ENCODE data around the gene BTF3L4.
"Not testable (repeated sequence)": the region's sequence is repeated elsewhere in the genome, so short reads cannot be mapped to it uniquely, and the experiment has no call there.

Gene BTF3L4

DNA sequence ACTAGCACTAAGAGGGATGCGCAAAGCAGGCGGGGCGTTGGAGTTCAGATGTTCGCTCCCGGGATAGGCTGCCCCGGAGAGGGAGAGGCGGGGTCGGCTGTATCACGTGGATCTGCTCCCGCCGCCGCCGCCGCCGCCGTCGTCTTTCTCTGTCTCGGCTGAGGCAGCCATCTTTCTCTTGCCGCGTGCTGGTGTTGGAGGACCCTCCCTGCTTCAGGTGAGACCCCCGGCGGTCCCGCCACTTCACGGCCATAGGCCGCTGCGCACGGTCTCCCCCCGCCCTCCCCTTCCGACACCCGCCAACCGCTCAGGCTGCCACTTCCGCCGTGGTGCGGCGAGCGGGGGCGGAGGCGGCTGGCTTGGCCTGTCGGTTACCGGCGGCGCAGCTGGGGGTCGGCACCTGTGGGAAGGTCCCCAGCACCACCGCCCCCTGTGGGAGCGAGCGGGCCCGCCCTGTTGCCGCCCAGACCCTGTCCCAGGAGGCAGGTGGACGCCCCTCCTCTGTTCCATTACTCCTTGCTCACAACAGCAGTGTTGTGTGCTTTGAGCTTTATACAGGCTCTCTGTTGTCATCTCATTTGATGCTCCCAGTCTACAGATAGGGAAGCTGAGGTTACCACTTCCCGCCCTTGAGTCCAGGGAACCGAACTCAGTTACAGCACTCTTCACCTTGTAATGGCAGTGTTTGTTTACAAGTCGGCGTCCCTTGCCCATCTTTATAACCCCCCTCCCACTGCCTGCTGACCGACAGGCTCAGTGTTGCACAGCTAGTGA is at the start of gene BTF3L4:
Gene BTF3L4 (plus strand): TSS at position 133 of the 774 bp plus-strand sequence. CDS start 3,553 bp downstream, outside the sequence.
- FAIRE-seq (peak; percentile 66), DNase-seq (ENCODE audit: insufficient read length, low spot score) (peak; percentile 80)
- peak; percentile 38; the same call in 1 of the 2 replicates for TF ChIP-seq POLR2A (IDR thresholded peaks at IDR 0.05; ENCODE audit: low read depth, low read length)

DNA sequence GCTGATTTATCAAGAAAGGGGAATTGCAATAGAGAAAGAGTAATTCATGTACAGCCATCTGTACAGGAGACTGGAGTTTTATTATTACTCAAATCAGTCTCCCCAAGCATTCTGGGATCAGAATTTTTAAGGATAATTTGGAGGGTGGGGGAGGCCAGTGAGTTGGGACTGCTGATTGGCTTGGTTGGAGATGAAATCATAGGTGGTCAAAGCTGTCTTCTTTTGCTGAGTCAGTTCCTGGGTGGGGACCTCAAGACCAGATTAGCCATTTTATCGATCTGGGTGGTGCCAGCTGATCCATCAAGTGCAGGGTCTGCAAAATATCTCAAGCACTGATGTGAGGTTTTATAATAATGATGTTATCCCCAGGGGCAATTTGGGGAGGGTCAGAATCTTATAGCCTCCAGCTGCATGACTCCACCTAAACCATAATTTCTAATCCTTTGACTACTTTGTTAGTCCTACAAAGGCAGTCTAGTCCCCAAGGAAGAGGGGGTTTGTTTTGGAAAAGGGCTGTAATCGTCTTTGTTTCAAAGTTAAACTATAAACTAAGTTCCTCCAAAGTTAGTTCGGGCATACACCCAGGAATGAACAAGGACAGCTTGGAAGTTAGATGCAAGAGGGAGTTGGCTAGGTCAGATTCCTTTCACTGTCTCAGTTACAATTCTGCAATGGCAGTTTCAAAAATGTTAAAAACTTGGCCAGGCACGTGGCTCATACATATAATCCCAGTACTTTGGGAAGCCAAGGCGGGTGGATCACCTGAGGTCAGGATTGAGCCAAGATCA is 48.7 kb upstream of the BTF3L4 start:
- no peak for TF ChIP-seq POLR2A (IDR thresholded peaks at IDR 0.05; ENCODE audit: low read depth, low read length)
- DNase-seq (ENCODE audit: insufficient read length, low spot score): no peak
- no peak for FAIRE-seq

DNA sequence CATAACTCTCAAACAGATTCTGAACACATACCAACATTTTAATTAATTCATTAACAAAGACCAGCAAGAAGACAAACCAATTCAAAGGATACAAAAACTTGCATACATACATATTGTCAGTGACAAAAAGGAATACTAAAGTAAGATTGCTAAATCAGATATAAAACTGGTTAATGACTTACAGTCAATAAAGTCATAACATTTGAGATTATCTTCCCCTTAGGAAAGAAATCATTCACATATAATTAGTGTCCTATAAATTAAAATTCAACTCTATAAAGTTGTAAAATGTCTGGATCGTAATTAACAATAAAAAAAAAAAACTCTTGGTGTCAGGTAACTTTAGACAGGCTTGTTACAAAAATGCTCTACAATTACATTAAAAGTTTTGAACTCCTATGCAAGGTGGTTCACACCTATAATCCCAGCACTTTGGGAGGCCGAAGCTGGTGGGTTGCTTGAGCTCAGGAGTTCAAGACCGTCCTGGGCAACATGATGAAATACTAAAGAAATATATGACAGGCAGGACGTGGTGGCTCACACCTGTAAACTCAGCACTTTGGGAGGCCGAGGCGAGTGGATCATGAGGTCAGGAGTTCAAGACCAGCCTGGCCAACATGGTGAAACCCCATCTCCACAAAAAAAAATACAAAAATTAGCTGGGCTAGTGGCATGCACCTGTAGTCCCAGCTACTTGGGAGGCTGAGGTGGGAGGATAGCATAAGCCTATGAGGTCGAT is 47.9 kb upstream of the BTF3L4 start:
- FAIRE-seq (no peak), DNase-seq (ENCODE audit: insufficient read length, low spot score) (no peak)
- TF ChIP-seq POLR2A (IDR thresholded peaks at IDR 0.05; ENCODE audit: low read depth, low read length): no peak

DNA sequence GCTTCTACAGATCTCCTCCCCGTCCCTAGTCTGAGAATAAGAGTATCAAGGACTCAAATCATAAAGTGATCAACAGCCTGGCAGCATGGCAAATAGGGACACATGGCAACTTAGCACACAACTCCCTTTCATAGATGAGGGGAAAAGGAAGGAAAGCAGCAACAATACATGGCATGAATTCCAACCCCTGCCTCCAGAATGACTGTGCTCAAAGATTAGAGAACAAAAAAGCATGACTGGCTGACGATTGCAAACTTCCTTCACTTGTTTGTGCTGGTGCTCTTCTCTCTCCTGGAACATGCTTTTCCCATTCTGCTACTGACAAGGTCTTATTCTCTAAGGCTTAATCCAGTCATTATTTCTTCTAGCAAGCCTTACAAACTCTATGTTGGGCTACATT is 34.0 kb upstream of the BTF3L4 start:
- FAIRE-seq (no peak), DNase-seq (ENCODE audit: insufficient read length, low spot score) (no peak)
- no peak for TF ChIP-seq POLR2A (IDR thresholded peaks at IDR 0.05; ENCODE audit: low read depth, low read length)

DNA sequence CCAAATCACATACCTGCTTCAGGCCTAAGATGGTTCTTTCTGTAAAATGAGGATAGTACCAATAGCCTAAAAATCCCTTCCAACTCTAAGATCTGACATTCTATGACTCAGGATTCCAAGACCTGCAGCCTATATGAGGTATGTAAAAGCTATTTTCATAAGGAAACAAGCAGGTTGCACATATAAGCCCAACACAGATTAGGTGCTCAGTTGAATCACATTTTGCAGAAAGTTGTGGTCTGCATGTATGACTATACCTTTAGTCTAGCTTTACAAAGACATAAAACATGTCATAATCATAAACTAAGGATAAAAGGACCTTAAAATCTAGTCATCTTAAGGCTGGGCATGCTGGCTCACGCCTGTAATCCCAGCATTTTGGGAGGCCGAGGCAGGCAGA is 29.8 kb upstream of the BTF3L4 start:
- TF ChIP-seq POLR2A (IDR thresholded peaks at IDR 0.05; ENCODE audit: low read depth, low read length): no peak
- FAIRE-seq: no peak

DNA sequence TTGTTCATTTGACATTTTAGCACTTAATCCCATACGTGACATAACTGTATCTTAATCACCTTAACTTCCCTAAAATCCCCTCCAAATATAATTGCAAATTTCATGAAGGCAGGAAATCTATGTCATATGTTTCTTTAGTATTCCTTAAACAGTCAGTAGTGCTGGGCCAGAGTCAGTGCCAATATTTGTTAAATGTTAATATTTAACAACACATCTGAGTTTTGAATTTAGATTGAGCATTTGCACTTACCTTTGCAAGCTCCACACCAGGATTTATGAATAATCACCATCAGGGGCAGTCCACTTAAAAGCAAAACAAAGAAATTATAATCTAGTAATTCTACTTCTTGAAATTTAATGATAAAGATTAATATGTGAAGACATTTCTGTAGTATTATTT is 27.8 kb upstream of the BTF3L4 start:
- FAIRE-seq (no peak), DNase-seq (ENCODE audit: insufficient read length, low spot score) (no peak)
- TF ChIP-seq POLR2A (IDR thresholded peaks at IDR 0.05; ENCODE audit: low read depth, low read length): no peak

More for the DNA sequence above, 29.8 kb upstream of the BTF3L4 start:
- no peak for DNase-seq (ENCODE audit: insufficient read length, low spot score)

DNA sequence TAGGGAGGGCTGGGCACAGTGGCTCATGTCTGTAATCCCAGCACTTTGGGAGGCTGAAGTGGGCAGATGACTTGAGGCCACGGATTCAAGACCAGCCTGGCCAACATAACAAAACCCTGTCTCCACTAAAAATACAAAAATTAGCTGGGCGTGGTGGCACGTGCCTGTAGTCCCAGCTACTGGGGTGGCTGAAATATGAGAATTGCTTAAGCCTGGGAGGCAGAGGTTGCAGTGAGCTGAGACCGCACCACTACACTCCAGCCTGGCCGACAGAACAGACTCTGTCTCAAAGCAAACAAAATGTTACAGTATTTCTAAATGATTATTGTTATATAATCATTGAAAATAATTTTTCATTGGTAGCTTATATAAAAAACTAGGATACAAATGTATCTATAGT is 27.3 kb upstream of the BTF3L4 start:
- not testable (repeated sequence) for DNase-seq (ENCODE audit: insufficient read length, low spot score); FAIRE-seq

DNA sequence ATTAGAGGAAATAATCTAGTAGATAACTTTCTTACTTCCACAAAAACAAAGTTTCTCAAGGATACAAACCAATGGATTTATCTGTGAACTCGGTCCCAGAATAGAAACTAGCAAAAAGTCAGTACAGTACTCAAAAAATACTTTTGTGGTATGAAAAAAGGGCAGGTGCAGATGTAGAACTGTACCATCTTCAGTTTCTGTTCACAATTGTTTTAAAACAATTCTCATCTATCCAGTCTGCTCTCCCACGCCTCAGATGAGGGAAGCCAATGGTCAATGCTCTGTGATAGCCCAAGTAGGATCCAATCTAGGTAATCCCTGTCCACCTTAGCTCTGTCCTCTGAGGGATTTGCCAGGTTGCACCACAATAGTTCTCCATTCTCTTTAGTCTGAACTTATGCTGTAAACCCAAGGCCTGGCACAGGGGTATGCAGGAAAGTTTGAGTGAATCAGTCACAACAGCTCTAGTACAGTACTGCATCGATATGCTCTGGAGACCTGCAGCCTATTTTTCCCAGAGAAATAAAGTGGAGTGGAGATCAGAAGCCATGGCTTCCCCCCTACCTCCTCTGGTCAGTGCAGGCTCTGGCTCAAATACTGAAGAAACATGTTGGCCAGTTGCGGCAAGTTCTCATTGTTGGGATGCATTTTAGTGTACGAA is 23.8 kb upstream of the BTF3L4 start:
- FAIRE-seq (peak; percentile 11), DNase-seq (ENCODE audit: insufficient read length, low spot score) (no peak)
- TF ChIP-seq POLR2A (IDR thresholded peaks at IDR 0.05; ENCODE audit: low read depth, low read length): no peak

DNA sequence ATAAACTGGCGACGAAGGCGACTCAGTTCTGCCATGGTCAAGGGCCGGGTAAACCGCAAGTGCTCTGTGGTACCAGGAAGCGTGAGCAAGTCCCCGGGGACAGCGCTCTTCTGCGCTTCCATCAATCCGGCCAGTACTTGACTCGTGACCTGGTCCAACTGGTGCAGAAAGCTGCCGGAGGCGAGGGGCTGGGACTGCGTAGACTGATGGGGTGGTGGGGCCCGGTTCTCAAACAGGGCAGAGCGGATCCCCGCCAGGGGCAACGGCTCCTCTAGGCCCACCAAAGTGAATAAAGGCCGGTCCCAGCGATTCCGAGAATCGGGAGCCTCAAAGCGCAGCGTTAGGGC is 23.3 kb upstream of the BTF3L4 start:
- DNase-seq (ENCODE audit: insufficient read length, low spot score) (peak; percentile 23), FAIRE-seq (no peak)
- TF ChIP-seq POLR2A (IDR thresholded peaks at IDR 0.05; ENCODE audit: low read depth, low read length): 0 out of 2 replicates have a peak, but pooled peaks have one; percentile 13

DNA sequence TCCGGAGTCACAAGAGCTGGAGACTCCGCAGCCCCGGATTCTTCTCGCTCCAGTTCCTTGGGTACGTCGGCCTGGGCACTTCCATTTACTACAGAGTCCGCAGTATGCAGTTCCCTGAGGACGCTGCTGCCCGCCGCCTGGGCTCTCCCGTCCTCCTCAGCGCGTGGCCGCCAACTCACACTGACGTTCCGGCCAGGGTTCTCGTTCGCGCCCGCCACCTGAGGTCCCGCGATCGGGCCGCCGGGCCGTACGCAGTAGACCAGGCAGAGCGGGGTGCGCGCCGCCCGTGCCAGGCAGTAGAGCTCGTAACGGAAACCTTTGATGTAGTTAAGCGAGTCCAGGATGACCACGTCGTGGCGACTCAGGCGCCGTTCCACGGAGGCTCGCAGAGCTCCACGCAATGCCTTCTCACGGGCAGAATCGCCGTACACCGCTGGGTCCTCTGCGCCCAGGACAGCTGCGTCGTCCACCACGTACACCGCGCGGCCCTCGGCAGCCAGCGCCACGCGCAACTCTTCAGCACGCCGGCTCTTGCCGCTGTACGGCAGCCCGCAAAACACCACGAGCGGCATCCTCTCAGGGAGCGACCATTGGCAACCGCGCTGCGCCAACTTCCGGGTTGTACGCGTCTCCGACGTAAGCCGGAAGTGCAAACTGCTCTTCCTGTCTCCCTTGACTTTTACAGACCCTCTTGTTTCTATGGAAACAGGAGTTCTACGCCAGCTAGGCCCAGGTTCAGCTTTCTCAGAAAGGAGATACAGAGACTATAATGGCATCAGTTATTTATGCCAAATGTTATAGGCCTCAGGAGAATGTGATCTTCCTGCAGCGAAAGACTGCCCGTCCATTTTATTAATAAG is 22.7 kb upstream of the BTF3L4 start, which contains the start of gene KTI12:
Gene KTI12 (minus strand): TSS at position 621 of the 860 bp plus-strand sequence. CDS start 49 bp downstream, at position 572.
- TF ChIP-seq POLR2A (IDR thresholded peaks at IDR 0.05; ENCODE audit: low read depth, low read length): peak; percentile 76
- FAIRE-seq: peak; percentile 86
- DNase-seq (ENCODE audit: insufficient read length, low spot score): peak; percentile 76

DNA sequence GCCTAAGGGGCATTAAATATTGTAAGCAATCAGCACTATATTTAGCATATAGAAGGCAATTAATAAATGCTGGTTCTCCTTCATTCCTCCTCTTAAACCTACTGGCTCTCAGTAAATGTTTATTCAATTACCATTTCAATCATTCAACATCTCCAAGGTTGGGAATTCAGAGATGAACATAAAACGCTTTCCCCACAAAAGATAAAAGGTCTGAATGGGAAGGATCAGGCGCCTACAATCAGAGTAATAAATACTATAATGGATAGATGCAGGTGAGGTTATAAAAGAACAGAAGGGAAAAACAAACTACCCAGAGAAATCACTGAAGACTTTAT is 22.1 kb upstream of the BTF3L4 start:
- no peak for DNase-seq (ENCODE audit: insufficient read length, low spot score)
- no peak for FAIRE-seq
- no peak for TF ChIP-seq POLR2A (IDR thresholded peaks at IDR 0.05; ENCODE audit: low read depth, low read length)

DNA sequence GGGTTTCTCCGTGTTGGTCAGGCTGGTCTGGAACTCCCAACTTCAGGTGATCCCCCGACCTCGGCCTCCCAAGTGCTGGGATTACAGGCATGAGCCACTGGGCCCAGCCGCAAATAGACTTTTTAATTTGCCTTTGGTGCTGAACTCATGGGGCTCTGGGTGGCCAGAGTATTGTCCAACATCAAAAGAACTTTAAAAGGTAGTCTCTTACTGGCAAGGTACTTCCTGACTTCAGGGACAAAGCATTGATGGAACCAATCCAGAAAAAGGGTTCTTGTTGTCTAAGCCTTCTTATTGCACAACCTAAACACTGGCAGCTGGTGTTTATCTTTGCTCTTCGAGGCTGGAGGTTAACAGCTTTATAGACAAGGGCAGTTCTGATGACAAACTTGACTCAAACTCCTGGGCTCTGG is 18.7 kb upstream of the BTF3L4 start:
- DNase-seq (ENCODE audit: insufficient read length, low spot score) (no peak), FAIRE-seq (no peak)
- no peak for TF ChIP-seq POLR2A (IDR thresholded peaks at IDR 0.05; ENCODE audit: low read depth, low read length)

DNA sequence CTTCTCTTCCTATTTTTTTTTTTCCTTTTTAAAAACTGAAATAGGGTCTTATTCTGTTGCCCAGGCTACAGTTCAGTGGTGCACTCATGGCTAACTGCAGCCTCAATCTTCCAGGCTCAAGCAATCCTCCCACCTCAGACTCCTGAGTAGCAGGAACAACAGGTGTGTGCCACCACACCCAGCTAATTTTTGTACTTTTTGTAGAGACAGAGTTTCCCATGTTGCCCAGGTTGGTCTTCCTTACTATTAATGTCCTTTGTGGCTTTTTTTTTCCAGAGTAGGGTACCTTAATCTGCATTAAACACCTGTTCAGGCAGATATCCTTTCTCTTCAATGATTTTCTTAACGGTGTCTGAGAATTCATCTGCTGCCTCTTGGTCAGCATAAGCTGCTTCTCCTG is 18.2 kb upstream of the BTF3L4 start:
- DNase-seq (ENCODE audit: insufficient read length, low spot score) (no peak), FAIRE-seq (no peak)
- no peak for TF ChIP-seq POLR2A (IDR thresholded peaks at IDR 0.05; ENCODE audit: low read depth, low read length)
